IMR-90 (cell line): ENCODE measurements around the gene SQSTM1. TPM values are rescaled to one million over a fixed set of nuclear protein-coding genes. Genes with fewer than 3 reads are reported as not detected.

Source experiments
- ATAC-seq: fragments of 200-7000 bp; cut with Tn5 transposase; 2 replicates; pipeline ENCODE4 v1.9.1; 2020; ENCODE audit warnings: low read depth, mild to moderate bottlenecking, moderate library complexity
- BruUV-seq: library from RNA; stranded (reverse); fragments of 400-500 nt; replicated peaks from 2 replicates; lab custom pipeline; 2021; lab: Mats Ljungman, UMichigan
- CTCF ChIA-PET: fragments of 300-600 bp; formaldehyde crosslinking; extraction: SDS; loops from one replicate; lab custom pipeline; 2021; ENCODE audit warnings: antibody characterized with exemption; lab: Yijun Ruan, JAX
- POLR2A ChIA-PET: fragments of 300-600 bp; sonication (Branson Sonifier 250); formaldehyde crosslinking; loops from one replicate; lab custom pipeline; 2022; ENCODE audit warnings: antibody characterized with exemption; ENCODE audit not compliant: unreplicated experiment; lab: Charles Lee
- DNase-seq: peaks from one replicate; pipeline ENCODE4 v3.0.0; 2013
- H2AFZ ChIP-seq: replicated peaks from 2 replicates; pipeline ENCODE3; 2013; ENCODE audit warnings: low read length, mild to moderate bottlenecking; ENCODE audit not compliant: poor library complexity
- H2AK5ac ChIP-seq: 2 replicates; pipeline ENCODE4 v1.6.1; 2013; ENCODE audit warnings: low read depth, low read length, inconsistent platforms
- H2AK9ac ChIP-seq: replicated peaks from 2 replicates; pipeline ENCODE3; 2013; ENCODE audit warnings: mild to moderate bottlenecking, low read depth, low read length, moderate library complexity; ENCODE audit not compliant: poor library complexity
- H2BK120ac ChIP-seq: 2 replicates; pipeline ENCODE4 v1.6.1; 2013; ENCODE audit warnings: low read depth, low read length, inconsistent platforms
- H2BK15ac ChIP-seq: 3 replicates; pipeline ENCODE4 v1.6.1; 2013; ENCODE audit warnings: low read depth, low read length, inconsistent platforms
- H2BK20ac ChIP-seq: 2 replicates; pipeline ENCODE4 v1.6.1; 2013; ENCODE audit warnings: low read depth, mild to moderate bottlenecking, inconsistent platforms, low read length, moderate library complexity
- H2BK5ac ChIP-seq: 2 replicates; pipeline ENCODE4 v1.6.1; 2013; ENCODE audit warnings: mild to moderate bottlenecking, low read depth, low read length, inconsistent platforms; ENCODE audit not compliant: poor library complexity, severe bottlenecking
- H3K14ac ChIP-seq: replicated peaks from 2 replicates; pipeline ENCODE4 v1.6.1; 2013; ENCODE audit warnings: low read depth, low read length, inconsistent platforms
- H3K18ac ChIP-seq: 2 replicates; pipeline ENCODE4 v1.6.1; 2013; ENCODE audit warnings: low read depth, low read length, control low read depth
- H3K23ac ChIP-seq: 2 replicates; pipeline ENCODE4 v1.6.1; 2013; ENCODE audit warnings: low read depth, low read length, inconsistent platforms
- H3K27ac ChIP-seq: 2 replicates; pipeline ENCODE4 v1.5.1; 2013; ENCODE audit warnings: mild to moderate bottlenecking, control low read depth, low read length; ENCODE audit not compliant: insufficient read depth
- H3K27me3 ChIP-seq: 2 replicates; pipeline ENCODE4 v1.6.1; 2013; ENCODE audit warnings: low read length; ENCODE audit not compliant: control insufficient read depth, insufficient read depth
- H3K36me3 ChIP-seq: 2 replicates; pipeline ENCODE4 v1.6.1; 2013; ENCODE audit warnings: low read length, mixed read lengths; ENCODE audit not compliant: control insufficient read depth, insufficient read depth
- H3K4ac ChIP-seq: 2 replicates; pipeline ENCODE4 v1.6.1; 2013; ENCODE audit warnings: low read depth, low read length, inconsistent platforms
- H3K4me1 ChIP-seq: 2 replicates; pipeline ENCODE4 v1.6.1; 2013; ENCODE audit warnings: low read length, mixed read lengths; ENCODE audit not compliant: control insufficient read depth, insufficient read depth
- H3K4me2 ChIP-seq: 2 replicates; pipeline ENCODE4 v1.6.1; 2013; ENCODE audit warnings: low read depth, mild to moderate bottlenecking, control low read depth, low read length, moderate library complexity
- H3K4me3 ChIP-seq: 2 replicates; pipeline ENCODE4 v1.5.1; 2013; ENCODE audit warnings: low read depth, mild to moderate bottlenecking, control low read depth, low read length, moderate library complexity; ENCODE audit not compliant: insufficient read depth
- H3K56ac ChIP-seq: 2 replicates; pipeline ENCODE4 v1.6.1; 2013; ENCODE audit warnings: low read length, inconsistent platforms; ENCODE audit not compliant: insufficient read depth; ENCODE audit errors: extremely low read depth
- H3K79me1 ChIP-seq, 2 experiments: 2 replicates each; pipeline ENCODE4 v1.6.1; 2013; ENCODE audit warnings: low read length in 2 of 2, inconsistent platforms in 1 of 2, low read depth in 1 of 2
- H3K9ac ChIP-seq: 2 replicates; pipeline ENCODE4 v1.6.1; 2013; ENCODE audit warnings: low read depth, low read length, control low read depth
- H3K9me1 ChIP-seq: 2 replicates; pipeline ENCODE4 v1.6.1; 2013; ENCODE audit warnings: low read length, inconsistent platforms; ENCODE audit not compliant: insufficient read depth
- H3K9me3 ChIP-seq: 2 replicates; pipeline ENCODE4 v1.6.1; 2013; ENCODE audit warnings: low read length; ENCODE audit not compliant: control insufficient read depth, insufficient read depth
- H4K20me1 ChIP-seq: 2 replicates; pipeline ENCODE4 v1.6.1; 2013; ENCODE audit warnings: low read length, inconsistent platforms; ENCODE audit not compliant: insufficient read depth
- H4K5ac ChIP-seq: 2 replicates; pipeline ENCODE4 v1.6.1; 2013; ENCODE audit warnings: mild to moderate bottlenecking, low read depth, low read length, control low read depth
- H4K8ac ChIP-seq, 2 experiments: 2 replicates each; pipeline ENCODE4 v1.6.1; 2013; ENCODE audit warnings: low read depth in 2 of 2, low read length in 2 of 2, control low read depth in 1 of 2, inconsistent platforms in 1 of 2
- H4K91ac ChIP-seq: 2 replicates; pipeline ENCODE4 v1.6.1; 2013; ENCODE audit warnings: low read depth, low read length, inconsistent platforms; ENCODE audit not compliant: insufficient read depth
- BHLHE40 ChIP-seq: fragments of 150-350 bp; IDR thresholded peaks from 2 replicates; pipeline ENCODE4 v1.6.1; 2016; ENCODE audit warnings: mild to moderate bottlenecking, low read depth, low read length
- CHD1 ChIP-seq: IDR thresholded peaks from 2 replicates; pipeline ENCODE4 v1.6.1; 2012; ENCODE audit warnings: low read depth, low read length, improper control_type of control experiment
- FOS ChIP-seq: fragments of 150-350 bp; IDR thresholded peaks from 2 replicates; pipeline ENCODE4 v1.6.1; 2016; ENCODE audit warnings: low read depth, low read length
- MAFK ChIP-seq: IDR thresholded peaks from 2 replicates; pipeline ENCODE4 v1.6.1; 2012; ENCODE audit warnings: low read depth, low read length, improper control_type of control experiment
- MXI1 ChIP-seq: IDR thresholded peaks from 2 replicates; pipeline ENCODE4 v1.6.1; 2012; ENCODE audit warnings: low read depth, mild to moderate bottlenecking, low read length, moderate library complexity, borderline replicate concordance
- NFE2L2 ChIP-seq: fragments of 150-350 bp; IDR thresholded peaks from 2 replicates; pipeline ENCODE4 v1.6.1; 2016; ENCODE audit warnings: low read depth, mild to moderate bottlenecking, low read length
- POLR2A ChIP-seq: IDR thresholded peaks from 2 replicates; pipeline ENCODE4 v1.6.1; 2012; ENCODE audit warnings: mild to moderate bottlenecking, low read depth, low read length
- RAD21 ChIP-seq: IDR thresholded peaks from 2 replicates; pipeline ENCODE4 v1.6.1; 2012; ENCODE audit warnings: low read length, improper control_type of control experiment
- RCOR1 ChIP-seq: IDR thresholded peaks from 2 replicates; pipeline ENCODE4 v1.6.1; 2012; ENCODE audit warnings: mild to moderate bottlenecking, low read length, improper control_type of control experiment; ENCODE audit not compliant: insufficient replicate concordance
- RFX5 ChIP-seq: IDR thresholded peaks from 2 replicates; pipeline ENCODE4 v1.8.0; 2012; ENCODE audit warnings: low read depth, mild to moderate bottlenecking, low read length, moderate library complexity
- SMC3 ChIP-seq: fragments of 150-350 bp; IDR thresholded peaks from 2 replicates; pipeline ENCODE4 v1.6.1; 2016; ENCODE audit warnings: low read depth, mild to moderate bottlenecking, antibody characterized with exemption, low read length, moderate library complexity
- USF2 ChIP-seq: fragments of 150-350 bp; IDR thresholded peaks from 2 replicates; pipeline ENCODE4 v1.6.1; 2017; ENCODE audit warnings: mild to moderate bottlenecking, antibody characterized with exemption, low read length, low read depth
- WGBS, 2 experiments: methylation state at CpG; one replicate each; pipeline versions ENCODE4 v1.1.5 to v1.1.7; 2013; ENCODE audit warnings: missing lambda C conversion rate in 2 of 2; ENCODE audit not compliant: insufficient read length in 1 of 2; ENCODE audit errors: extremely low coverage in 2 of 2; 5-methylcytosine and 5-hydroxymethylcytosine counted together
- dilution Hi-C: fragments of 300-500 bp; cut with HindIII; formaldehyde crosslinking; loops from one replicate; pipeline ENCODE4 v1.14.3; 2018; ENCODE audit warnings: low sequenced_read_pairs; ENCODE audit not compliant: unreplicated experiment
- in situ Hi-C: fragments of 300-500 bp; cut with MboI; formaldehyde crosslinking; loops from 3 replicates; pipeline ENCODE4 v1.14.3; 2019; ENCODE audit warnings: low sequenced_read_pairs, inconsistent platforms, mixed read lengths
- intact Hi-C: fragments of 100-400 bp; cut with micrococcal nuclease; formaldehyde crosslinking; loops from 2 replicates; pipeline ENCODE4 v1.10.0; 2022
- polyA plus RNA-seq, 3 experiments: library from polyadenylated mRNA; depleted of rRNA; stranded (reverse); fragments of >200 nt; gene quantifications; 2 replicates each; pipeline ENCODE4 v1.2.3, GENCODE V29; 2012; ENCODE audit warnings: low replicate concordance in 1 of 3
- total RNA-seq: library from RNA; depleted of rRNA; stranded (reverse); fragments of >200 nt; gene quantifications from 2 replicates; pipeline ENCODE4 v1.2.3, GENCODE V29; 2012
- TF ChIP-seq, protein P1 (sequence below): conservative IDR thresholded peaks from 2 replicates; pipeline ENCODE4 v1.5.1; 2012; ENCODE audit warnings: mild to moderate bottlenecking, low read depth, low read length, improper control_type of control experiment
- TF ChIP-seq, protein P2 (sequence below): fragments of 150-350 bp; IDR thresholded peaks from 2 replicates; pipeline ENCODE4 v1.6.1; 2016; ENCODE audit warnings: low read depth, mild to moderate bottlenecking, low read length, moderate library complexity, borderline replicate concordance

SQSTM1 gene
- total and polyA plus RNA-seq, 2 of the 4 experiments (the other 2 are of a cell fraction), result 152 to 184 TPM

- TF ChIP-seq CHD1 (no peak), MAFK (no peak), RFX5 (no peak), FOS (no peak), RAD21 (no peak), MXI1 (no peak), RCOR1 (no peak), USF2 (no peak), NFE2L2 (no peak), SMC3 (no peak), BHLHE40 (no peak), POLR2A (no peak)
- TF ChIP-seq, protein P1, sequence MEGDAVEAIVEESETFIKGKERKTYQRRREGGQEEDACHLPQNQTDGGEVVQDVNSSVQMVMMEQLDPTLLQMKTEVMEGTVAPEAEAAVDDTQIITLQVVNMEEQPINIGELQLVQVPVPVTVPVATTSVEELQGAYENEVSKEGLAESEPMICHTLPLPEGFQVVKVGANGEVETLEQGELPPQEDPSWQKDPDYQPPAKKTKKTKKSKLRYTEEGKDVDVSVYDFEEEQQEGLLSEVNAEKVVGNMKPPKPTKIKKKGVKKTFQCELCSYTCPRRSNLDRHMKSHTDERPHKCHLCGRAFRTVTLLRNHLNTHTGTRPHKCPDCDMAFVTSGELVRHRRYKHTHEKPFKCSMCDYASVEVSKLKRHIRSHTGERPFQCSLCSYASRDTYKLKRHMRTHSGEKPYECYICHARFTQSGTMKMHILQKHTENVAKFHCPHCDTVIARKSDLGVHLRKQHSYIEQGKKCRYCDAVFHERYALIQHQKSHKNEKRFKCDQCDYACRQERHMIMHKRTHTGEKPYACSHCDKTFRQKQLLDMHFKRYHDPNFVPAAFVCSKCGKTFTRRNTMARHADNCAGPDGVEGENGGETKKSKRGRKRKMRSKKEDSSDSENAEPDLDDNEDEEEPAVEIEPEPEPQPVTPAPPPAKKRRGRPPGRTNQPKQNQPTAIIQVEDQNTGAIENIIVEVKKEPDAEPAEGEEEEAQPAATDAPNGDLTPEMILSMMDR, result no peak
- TF ChIP-seq, protein P2, sequence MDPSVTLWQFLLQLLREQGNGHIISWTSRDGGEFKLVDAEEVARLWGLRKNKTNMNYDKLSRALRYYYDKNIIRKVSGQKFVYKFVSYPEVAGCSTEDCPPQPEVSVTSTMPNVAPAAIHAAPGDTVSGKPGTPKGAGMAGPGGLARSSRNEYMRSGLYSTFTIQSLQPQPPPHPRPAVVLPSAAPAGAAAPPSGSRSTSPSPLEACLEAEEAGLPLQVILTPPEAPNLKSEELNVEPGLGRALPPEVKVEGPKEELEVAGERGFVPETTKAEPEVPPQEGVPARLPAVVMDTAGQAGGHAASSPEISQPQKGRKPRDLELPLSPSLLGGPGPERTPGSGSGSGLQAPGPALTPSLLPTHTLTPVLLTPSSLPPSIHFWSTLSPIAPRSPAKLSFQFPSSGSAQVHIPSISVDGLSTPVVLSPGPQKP, result no peak
- ChIA-PET POLR2A (interaction anchor here (0.6 kb wide), 1 partner anchor 22 kb away, joined by 3 read pairs; no protein-coding TSS in a partner anchor), CTCF (interaction anchor here (0.6 kb wide), 1 partner anchor 1279 kb away, joined by 3 read pairs; no protein-coding TSS in a partner anchor)
- no peak overlapping the region for H3K23ac ChIP-seq
- H3K4me1 ChIP-seq, result no peaks in the 10 kb centered on the region
- no TSS peak for BruUV-seq
- H3K36me3 ChIP-seq, result peaks cover 43% of the 10 kb centered on the region
- peaks cover 10% of the 10 kb centered on the region for H3K9me3 ChIP-seq
- H3K14ac ChIP-seq, result no peak overlapping the region
- DNase-seq (no peak), ATAC-seq (no peak)
- no peak overlapping the region for H3K4ac ChIP-seq
- in situ Hi-C loops, result no loop called here
- no peak overlapping the region for H3K4me2 ChIP-seq
- H2BK20ac ChIP-seq, result no peak overlapping the region
- no peak overlapping the region for H3K4me3 ChIP-seq
- H2BK15ac ChIP-seq, result no peak overlapping the region
- no peak overlapping the region for H2BK120ac ChIP-seq
- intact Hi-C loops, result no loop called here
- no peak overlapping the region for H4K8ac ChIP-seq
- H4K91ac ChIP-seq, result no peak overlapping the region
- H2AK5ac ChIP-seq, result no peak overlapping the region
- no peak overlapping the region for H3K56ac ChIP-seq
- H4K5ac ChIP-seq, result no peak overlapping the region
- no peak overlapping the region for H2AK9ac ChIP-seq
- H2BK5ac ChIP-seq, result no peak overlapping the region
- dilution Hi-C loops, result no loop called here
- H3K27me3 ChIP-seq, result no peaks in the 10 kb centered on the region
- no peak overlapping the region for H3K18ac ChIP-seq
- no peak overlapping the region for H2AFZ ChIP-seq
- H3K9me1 ChIP-seq, result no peaks in the 10 kb centered on the region
- peaks cover 29% of the 10 kb centered on the region for H4K20me1 ChIP-seq
- H3K27ac ChIP-seq, result no peak overlapping the region
- WGBS, 2 experiments, result 100% methylated on average over 1 of the region's 9 CpGs; no CpG with 5 or more reads in 1 of the 2 experiments
- peaks cover 0 to 1% of the 10 kb centered on the region in 2 experiments; a peak in 1 of 4 replicates for H3K79me1 ChIP-seq
- no peak overlapping the region for H3K9ac ChIP-seq
These were observed 20.9 kb downstream of the SQSTM1 start for GRCh38 chr5:179841621-179842020.
